ENCODE data around the gene PTPRH.

Gene PTPRH

DNA sequence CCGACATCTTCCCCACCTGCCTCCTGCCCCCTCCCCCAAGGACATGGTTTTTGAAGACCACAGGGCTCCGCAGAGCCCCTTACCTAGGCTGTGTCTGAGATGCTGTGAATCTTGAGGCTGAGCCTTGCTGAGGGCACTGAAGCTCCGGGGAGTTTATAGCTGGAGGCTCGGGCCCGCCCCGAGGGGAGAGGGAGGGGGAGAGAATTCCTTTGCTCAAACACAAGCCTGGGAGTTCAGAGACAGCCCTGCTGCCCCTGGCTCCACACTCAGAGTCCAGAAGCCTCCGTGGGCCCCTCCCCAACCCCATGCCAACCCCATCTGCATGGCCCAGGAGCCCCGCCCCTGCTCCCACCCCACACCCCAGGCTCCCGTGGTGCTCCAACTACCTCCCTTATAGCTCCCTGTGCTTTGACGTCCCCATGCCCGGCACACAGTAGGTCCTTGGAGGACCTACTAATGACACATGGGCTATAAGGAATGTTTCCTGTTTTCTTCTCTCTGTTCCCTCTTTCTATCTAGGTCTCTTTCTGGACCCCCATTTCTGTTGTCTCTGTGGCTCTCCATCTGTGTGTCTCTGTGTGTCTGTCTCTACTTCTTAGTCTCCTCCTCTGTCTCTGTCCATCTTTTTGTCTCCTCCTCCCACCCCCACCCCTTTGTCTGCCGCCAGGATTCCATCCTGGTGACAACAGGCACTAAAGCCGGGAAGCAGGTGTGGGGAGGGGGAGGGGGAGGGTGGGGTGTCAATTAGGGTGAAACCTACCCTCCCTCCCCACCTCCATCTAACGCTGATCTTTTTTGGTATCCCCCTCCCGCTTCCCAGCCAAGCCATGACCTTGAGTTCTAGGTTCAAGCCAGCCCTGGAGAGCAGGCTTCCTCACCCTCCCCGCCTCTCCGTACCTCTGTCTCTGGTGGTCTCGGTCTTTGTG, 60.0 kb downstream of the PTPRH start, which contains the start of gene TNNT1:
Gene TNNT1, minus strand, starts transcription at position 129 of the 926 bp plus-strand sequence. CDS start 2,049 bp downstream, outside the sequence.
- H3K79me2 ChIP-seq (ENCODE audit: insufficient read depth, low read depth) = no peaks in the 10 kb centered on the region
- no peaks in the 10 kb centered on the region for H4K20me1 ChIP-seq (ENCODE audit: insufficient read depth)
- no peaks in the 10 kb centered on the region for H3K4me1 ChIP-seq (ENCODE audit: low read depth, poor library complexity, severe bottlenecking)
- no peak within 1 kb of the TSS for H3K27ac ChIP-seq
- TF ChIP-seq, protein P1, sequence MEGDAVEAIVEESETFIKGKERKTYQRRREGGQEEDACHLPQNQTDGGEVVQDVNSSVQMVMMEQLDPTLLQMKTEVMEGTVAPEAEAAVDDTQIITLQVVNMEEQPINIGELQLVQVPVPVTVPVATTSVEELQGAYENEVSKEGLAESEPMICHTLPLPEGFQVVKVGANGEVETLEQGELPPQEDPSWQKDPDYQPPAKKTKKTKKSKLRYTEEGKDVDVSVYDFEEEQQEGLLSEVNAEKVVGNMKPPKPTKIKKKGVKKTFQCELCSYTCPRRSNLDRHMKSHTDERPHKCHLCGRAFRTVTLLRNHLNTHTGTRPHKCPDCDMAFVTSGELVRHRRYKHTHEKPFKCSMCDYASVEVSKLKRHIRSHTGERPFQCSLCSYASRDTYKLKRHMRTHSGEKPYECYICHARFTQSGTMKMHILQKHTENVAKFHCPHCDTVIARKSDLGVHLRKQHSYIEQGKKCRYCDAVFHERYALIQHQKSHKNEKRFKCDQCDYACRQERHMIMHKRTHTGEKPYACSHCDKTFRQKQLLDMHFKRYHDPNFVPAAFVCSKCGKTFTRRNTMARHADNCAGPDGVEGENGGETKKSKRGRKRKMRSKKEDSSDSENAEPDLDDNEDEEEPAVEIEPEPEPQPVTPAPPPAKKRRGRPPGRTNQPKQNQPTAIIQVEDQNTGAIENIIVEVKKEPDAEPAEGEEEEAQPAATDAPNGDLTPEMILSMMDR (conservative IDR thresholded peaks at IDR 0.05; ENCODE audit: low read depth, low read length) = no peak
- H3K27me3 ChIP-seq (ENCODE audit: insufficient read depth, low read depth) = peaks cover 57% of the 10 kb centered on the region
- no peak within 1 kb of the TSS for H3K4me3 ChIP-seq (IDR thresholded peaks at IDR 0.05; ENCODE audit: insufficient read depth, low read depth, low read length)
- no peak within 1 kb of the TSS for H3K4me2 ChIP-seq
- H2AFZ ChIP-seq (ENCODE audit: low read depth) = no peak within 1 kb of the TSS
- H3K9ac ChIP-seq = no peak within 1 kb of the TSS
- H3K36me3 ChIP-seq (ENCODE audit: insufficient read depth) = no peaks in the 10 kb centered on the region

DNA sequence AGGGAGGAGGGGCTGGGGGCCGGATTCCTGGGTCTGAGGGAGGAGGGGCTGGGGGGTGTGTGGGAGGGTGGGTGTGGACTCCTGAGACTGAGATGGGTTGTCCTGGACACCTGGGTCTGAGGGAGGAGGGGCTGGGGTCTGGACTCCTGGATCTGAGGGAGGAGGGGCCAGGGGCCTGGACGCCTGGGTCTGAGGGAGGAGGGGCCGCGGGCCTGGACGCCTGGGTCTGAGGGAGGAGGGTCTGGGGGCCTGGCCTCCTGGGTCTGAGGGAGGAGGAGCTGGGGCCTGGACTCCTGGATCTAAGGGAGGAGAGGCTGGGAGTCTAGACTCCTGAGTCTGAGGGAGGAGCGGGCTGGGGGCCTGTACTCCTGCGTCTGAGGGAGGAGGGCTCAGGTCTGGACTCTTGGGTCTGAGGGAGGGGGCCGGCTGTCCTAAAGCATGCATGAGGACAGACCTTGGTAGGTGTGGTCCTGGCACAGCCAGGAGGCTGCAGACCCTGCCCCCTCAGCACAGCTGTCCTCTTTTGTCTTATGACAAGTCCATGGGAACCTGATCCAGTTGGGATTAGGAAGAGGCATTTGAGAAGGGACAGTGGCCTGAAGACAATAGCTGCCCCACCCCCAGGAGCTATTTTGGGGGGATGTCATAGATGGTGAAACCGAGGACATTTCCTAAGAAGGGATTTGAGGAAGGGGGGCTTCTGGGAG, 61.6 kb downstream of the PTPRH start:
- no peak overlapping the region for H2AFZ ChIP-seq (ENCODE audit: low read depth)
- no peaks in the 10 kb centered on the region for H3K79me2 ChIP-seq (ENCODE audit: insufficient read depth, low read depth)
- H3K4me1 ChIP-seq (ENCODE audit: low read depth, poor library complexity, severe bottlenecking) = no peaks in the 10 kb centered on the region
- TF ChIP-seq, protein P1 (conservative IDR thresholded peaks at IDR 0.05; ENCODE audit: low read depth, low read length) = no peak
- no peak overlapping the region for H3K4me2 ChIP-seq
- no peak overlapping the region for H3K27ac ChIP-seq
- H3K9ac ChIP-seq = no peak overlapping the region
- no peaks in the 10 kb centered on the region for H4K20me1 ChIP-seq (ENCODE audit: insufficient read depth)
- H3K27me3 ChIP-seq (ENCODE audit: insufficient read depth, low read depth) = peaks cover 66% of the 10 kb centered on the region
- H3K4me3 ChIP-seq (IDR thresholded peaks at IDR 0.05; ENCODE audit: insufficient read depth, low read depth, low read length) = no peak overlapping the region
- H3K36me3 ChIP-seq (ENCODE audit: insufficient read depth) = no peaks in the 10 kb centered on the region

GRCh38 chr19:55146705-55147273, 62.5 kb downstream of the PTPRH start:
- Histone ChIP-seq H3K36me3 (ENCODE audit: insufficient read depth) (no peaks in the 10 kb centered on the region), H3K4me1 (ENCODE audit: low read depth, poor library complexity, severe bottlenecking) (no peaks in the 10 kb centered on the region), H2AFZ (ENCODE audit: low read depth) (peak overlapping the region; percentile 30; the same call in 1 of the 2 replicates), H3K27me3 (ENCODE audit: insufficient read depth, low read depth) (peaks cover 75% of the 10 kb centered on the region), H3K79me2 (ENCODE audit: insufficient read depth, low read depth) (no peaks in the 10 kb centered on the region), H4K20me1 (ENCODE audit: insufficient read depth) (no peaks in the 10 kb centered on the region), H3K4me2 (no peak overlapping the region), H3K9ac (no peak overlapping the region), H3K4me3 (IDR thresholded peaks at IDR 0.05; ENCODE audit: insufficient read depth, low read depth, low read length) (no peak overlapping the region), H3K27ac (no peak overlapping the region)
- TF ChIP-seq, protein P1 (conservative IDR thresholded peaks at IDR 0.05; ENCODE audit: low read depth, low read length) = no peak

DNA sequence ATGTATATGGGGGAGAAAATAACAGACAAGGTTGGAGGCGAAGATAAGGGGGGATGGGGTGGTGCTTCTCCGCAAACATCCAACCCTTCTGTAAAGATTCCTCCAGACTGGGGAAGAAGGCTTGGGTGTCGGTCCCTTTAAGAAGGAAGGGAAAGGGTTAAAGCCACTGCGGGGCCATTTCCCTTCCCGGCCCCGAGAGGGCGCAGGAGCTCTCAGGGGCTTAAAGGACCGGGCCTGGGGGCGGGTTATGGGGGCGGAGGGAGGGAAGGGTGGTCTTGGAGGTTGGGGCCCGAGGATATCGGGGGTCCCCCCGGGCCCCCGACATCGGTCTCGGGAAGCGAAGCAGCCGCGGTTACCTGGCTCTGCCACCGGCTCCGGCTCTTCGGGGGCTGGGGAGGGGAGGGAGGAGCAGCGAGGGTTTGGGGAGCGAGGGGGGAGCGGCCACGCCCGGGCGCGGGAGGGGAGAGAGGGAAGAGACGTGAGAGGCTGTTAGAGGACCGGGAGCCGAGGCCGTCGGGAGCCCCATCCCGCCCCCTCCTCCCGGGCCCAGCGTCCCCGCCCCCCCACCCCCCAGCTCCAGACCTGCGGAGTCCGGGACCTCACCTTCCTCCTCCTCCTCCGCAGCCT, 63.1 kb downstream of the PTPRH start:
- Histone ChIP-seq H3K4me1 (ENCODE audit: low read depth, poor library complexity, severe bottlenecking) (peaks cover 4% of the 10 kb centered on the region), H3K27me3 (ENCODE audit: insufficient read depth, low read depth) (peaks cover 79% of the 10 kb centered on the region), H3K27ac (no peak overlapping the region), H3K36me3 (ENCODE audit: insufficient read depth) (no peaks in the 10 kb centered on the region), H3K79me2 (ENCODE audit: insufficient read depth, low read depth) (no peaks in the 10 kb centered on the region), H4K20me1 (ENCODE audit: insufficient read depth) (no peaks in the 10 kb centered on the region), H3K4me3 (IDR thresholded peaks at IDR 0.05; ENCODE audit: insufficient read depth, low read depth, low read length) (no peak overlapping the region), H3K4me2 (no peak overlapping the region), H3K9ac (no peak overlapping the region), H2AFZ (ENCODE audit: low read depth) (no peak overlapping the region)
- TF ChIP-seq, protein P1 (conservative IDR thresholded peaks at IDR 0.05; ENCODE audit: low read depth, low read length) = peak; percentile 40; the same call in 1 of the 2 replicates

Measured in KMS-11 (cell line).